ENCODE measurements around the gene UBR3. TPM values are rescaled to one million over a fixed set of nuclear protein-coding genes. Genes with fewer than 3 reads are reported as not detected.

The UBR3 gene
- polyA plus RNA-seq, 2 of the 4 experiments (the other 2 are of a cell fraction), result 11.0 to 23.1 TPM

- H3K4me3 ChIP-seq, result no peak overlapping the region
- ChIA-PET CTCF (no interaction called here), POLR2A (no interaction called here)
- DNase-seq (ENCODE audit: low read depth in 1 of 2, low spot score in 1 of 2), result no peak
- peaks cover 6% of the 10 kb centered on the region; the same call in 1 of the 3 replicates for H3K9me3 ChIP-seq
- FAIRE-seq, result no peak
- no peaks in the 10 kb centered on the region for H3K4me1 ChIP-seq
- 68% methylated on average over 4 of the region's 4 CpGs for WGBS (ENCODE audit: missing lambda C conversion rate)
- no peak for ATAC-seq
- TF ChIP-seq MAFK (IDR thresholded peaks at IDR 0.05; ENCODE audit: partially characterized antibody), result peak; percentile 85
- no peak for TF ChIP-seq RCOR1 (IDR thresholded peaks at IDR 0.05; ENCODE audit: low read depth, low read length)
- no peak overlapping the region for H3K4me2 ChIP-seq
- H3K27ac ChIP-seq, result no peak overlapping the region
These were observed 265.3 kb downstream of the UBR3 start for GRCh38 chr2:170092436-170093060.

DNA sequence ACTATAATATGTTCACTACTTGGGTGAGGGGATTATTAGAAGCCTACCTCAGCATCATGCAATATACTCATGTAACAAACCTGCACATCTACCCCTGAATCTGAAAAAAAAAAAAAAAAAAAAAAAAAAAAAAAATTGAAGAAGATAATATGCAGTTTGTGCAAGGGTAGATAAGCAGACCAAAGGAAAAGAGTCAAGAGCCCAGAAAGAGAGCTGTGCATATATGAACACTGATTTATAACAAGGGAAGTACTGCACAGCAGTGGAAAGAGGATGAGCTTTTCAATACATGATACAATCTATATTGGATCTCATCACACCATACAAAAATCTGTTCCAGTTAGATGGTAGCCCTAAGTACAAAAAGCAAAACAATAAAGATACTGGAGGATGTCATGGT is 268.1 kb downstream of the UBR3 start:
- ChIA-PET POLR2A (no interaction called here), CTCF (no interaction called here)
- H3K27ac ChIP-seq, result no peak overlapping the region
- no peak overlapping the region for H3K4me2 ChIP-seq
- H3K9me3 ChIP-seq, result peaks cover 6% of the 10 kb centered on the region; the same call in 1 of the 3 replicates
- H3K4me3 ChIP-seq, result no peak overlapping the region
- no peak for DNase-seq (ENCODE audit: low read depth in 1 of 2, low spot score in 1 of 2)
- no peak for ATAC-seq
- FAIRE-seq, result no peak
- TF ChIP-seq NR3C1 (IDR thresholded peaks at IDR 0.05) (no peak), EP300 (IDR thresholded peaks at IDR 0.05) (no peak), CBX2 (IDR thresholded peaks at IDR 0.05; ENCODE audit: borderline replicate concordance, low read depth) (no peak), RNF2 (IDR thresholded peaks at IDR 0.05; ENCODE audit: borderline replicate concordance, low read depth) (no peak), TFCP2L1 (CRISPR knock-in tag; IDR thresholded peaks at IDR 0.05) (no peak), JUNB (IDR thresholded peaks at IDR 0.05) (no peak), EHF (CRISPR knock-in tag; IDR thresholded peaks at IDR 0.05) (no peak), CEBPB (IDR thresholded peaks at IDR 0.05) (no peak), JUN (IDR thresholded peaks at IDR 0.05) (no peak), HOXA7 (CRISPR knock-in tag; IDR thresholded peaks at IDR 0.05) (no peak), POLR2AphosphoS2 (conservative IDR thresholded peaks at IDR 0.05; ENCODE audit: low read length) (no peak), ESRRA (IDR thresholded peaks at IDR 0.05; ENCODE audit: borderline replicate concordance, low read length) (no peak), SREBF2 (IDR thresholded peaks at IDR 0.05) (no peak), FOXS1 (CRISPR knock-in tag; IDR thresholded peaks at IDR 0.05) (no peak)
- TF ChIP-seq, protein P1, sequence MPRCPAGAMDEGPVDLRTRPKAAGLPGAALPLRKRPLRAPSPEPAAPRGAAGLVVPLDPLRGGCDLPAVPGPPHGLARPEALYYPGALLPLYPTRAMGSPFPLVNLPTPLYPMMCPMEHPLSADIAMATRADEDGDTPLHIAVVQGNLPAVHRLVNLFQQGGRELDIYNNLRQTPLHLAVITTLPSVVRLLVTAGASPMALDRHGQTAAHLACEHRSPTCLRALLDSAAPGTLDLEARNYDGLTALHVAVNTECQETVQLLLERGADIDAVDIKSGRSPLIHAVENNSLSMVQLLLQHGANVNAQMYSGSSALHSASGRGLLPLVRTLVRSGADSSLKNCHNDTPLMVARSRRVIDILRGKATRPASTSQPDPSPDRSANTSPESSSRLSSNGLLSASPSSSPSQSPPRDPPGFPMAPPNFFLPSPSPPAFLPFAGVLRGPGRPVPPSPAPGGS (IDR thresholded peaks at IDR 0.05), result no peak
- TF ChIP-seq, protein P2, sequence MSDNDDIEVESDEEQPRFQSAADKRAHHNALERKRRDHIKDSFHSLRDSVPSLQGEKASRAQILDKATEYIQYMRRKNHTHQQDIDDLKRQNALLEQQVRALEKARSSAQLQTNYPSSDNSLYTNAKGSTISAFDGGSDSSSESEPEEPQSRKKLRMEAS (IDR thresholded peaks at IDR 0.05), result no peak
- H3K4me1 ChIP-seq, result no peaks in the 10 kb centered on the region

DNA sequence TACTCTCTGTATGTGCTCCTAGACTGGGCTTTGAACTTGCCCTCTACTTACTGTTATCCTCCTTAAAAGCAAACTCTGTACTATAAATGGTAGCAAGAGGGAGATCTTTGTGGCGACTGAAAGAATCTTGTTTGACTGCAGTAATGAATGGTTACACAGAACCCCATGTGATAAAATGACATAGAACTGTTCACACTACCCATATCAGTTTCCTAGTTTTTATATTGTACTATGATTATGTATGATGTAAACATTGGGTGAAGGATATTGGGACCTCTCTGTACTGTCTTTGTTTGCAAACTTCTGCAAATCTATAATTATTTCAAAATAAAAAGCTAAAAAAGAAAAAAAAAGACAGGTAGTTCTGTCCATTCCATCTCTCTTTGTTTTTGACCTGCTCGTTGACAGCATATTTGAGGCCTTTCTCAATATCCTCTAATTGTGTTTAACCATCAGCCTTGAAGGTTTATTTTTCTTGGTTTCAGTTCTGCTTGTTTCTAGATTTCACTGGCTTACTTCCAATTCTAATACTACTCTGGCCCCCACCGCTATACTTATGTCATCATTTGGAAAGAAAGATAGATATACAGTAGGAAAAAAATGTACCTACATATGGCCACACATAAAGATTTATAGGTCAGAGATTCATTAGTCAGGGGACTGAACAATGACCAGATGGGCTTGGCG is 271.5 kb downstream of the UBR3 start:
- no peak for ATAC-seq
- TF ChIP-seq, protein P2 (IDR thresholded peaks at IDR 0.05), result no peak
- TF ChIP-seq JUN (IDR thresholded peaks at IDR 0.05) (no peak), GATA3 (IDR thresholded peaks at IDR 0.05; ENCODE audit: borderline replicate concordance) (no peak), USF2 (IDR thresholded peaks at IDR 0.05) (no peak), HDAC2 (IDR thresholded peaks at IDR 0.05) (no peak), JUNB (IDR thresholded peaks at IDR 0.05) (no peak), CTCF (IDR thresholded peaks at IDR 0.05) (no peak), RFX5 (IDR thresholded peaks at IDR 0.05) (no peak), POLR2AphosphoS2 (conservative IDR thresholded peaks at IDR 0.05; ENCODE audit: low read length) (no peak), RNF2 (IDR thresholded peaks at IDR 0.05; ENCODE audit: borderline replicate concordance, low read depth) (no peak)
- TF ChIP-seq, protein P3, sequence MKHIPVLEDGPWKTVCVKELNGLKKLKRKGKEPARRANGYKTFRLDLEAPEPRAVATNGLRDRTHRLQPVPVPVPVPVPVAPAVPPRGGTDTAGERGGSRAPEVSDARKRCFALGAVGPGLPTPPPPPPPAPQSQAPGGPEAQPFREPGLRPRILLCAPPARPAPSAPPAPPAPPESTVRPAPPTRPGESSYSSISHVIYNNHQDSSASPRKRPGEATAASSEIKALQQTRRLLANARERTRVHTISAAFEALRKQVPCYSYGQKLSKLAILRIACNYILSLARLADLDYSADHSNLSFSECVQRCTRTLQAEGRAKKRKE (CRISPR knock-in tag; IDR thresholded peaks at IDR 0.05; ENCODE audit: low read depth), result no peak
- TF ChIP-seq, protein P4, sequence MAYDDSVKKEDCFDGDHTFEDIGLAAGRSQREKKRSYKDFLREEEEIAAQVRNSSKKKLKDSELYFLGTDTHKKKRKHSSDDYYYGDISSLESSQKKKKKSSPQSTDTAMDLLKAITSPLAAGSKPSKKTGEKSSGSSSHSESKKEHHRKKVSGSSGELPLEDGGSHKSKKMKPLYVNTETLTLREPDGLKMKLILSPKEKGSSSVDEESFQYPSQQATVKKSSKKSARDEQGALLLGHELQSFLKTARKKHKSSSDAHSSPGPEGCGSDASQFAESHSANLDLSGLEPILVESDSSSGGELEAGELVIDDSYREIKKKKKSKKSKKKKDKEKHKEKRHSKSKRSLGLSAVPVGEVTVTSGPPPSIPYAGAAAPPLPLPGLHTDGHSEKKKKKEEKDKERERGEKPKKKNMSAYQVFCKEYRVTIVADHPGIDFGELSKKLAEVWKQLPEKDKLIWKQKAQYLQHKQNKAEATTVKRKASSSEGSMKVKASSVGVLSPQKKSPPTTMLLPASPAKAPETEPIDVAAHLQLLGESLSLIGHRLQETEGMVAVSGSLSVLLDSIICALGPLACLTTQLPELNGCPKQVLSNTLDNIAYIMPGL (CRISPR knock-in tag; IDR thresholded peaks at IDR 0.05; ENCODE audit: borderline replicate concordance), result no peak
- TF ChIP-seq, protein P5, sequence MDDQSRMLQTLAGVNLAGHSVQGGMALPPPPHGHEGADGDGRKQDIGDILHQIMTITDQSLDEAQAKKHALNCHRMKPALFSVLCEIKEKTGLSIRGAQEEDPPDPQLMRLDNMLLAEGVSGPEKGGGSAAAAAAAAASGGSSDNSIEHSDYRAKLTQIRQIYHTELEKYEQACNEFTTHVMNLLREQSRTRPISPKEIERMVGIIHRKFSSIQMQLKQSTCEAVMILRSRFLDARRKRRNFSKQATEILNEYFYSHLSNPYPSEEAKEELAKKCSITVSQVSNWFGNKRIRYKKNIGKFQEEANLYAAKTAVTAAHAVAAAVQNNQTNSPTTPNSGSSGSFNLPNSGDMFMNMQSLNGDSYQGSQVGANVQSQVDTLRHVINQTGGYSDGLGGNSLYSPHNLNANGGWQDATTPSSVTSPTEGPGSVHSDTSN (IDR thresholded peaks at IDR 0.05), result no peak

More for the DNA sequence above, 271.5 kb downstream of the UBR3 start:
- POLR2A ChIA-PET, result no interaction called here
- peaks cover 8% of the 10 kb centered on the region; the same call in 2 of the 3 replicates for H3K4me1 ChIP-seq
- CTCF ChIA-PET, result no interaction called here
- 67% methylated on average over 4 of the region's 4 CpGs for WGBS (ENCODE audit: missing lambda C conversion rate)
- DNase-seq (ENCODE audit: low read depth in 1 of 2, low spot score in 1 of 2) (no peak), FAIRE-seq (no peak)
- no peak overlapping the region for H3K4me3 ChIP-seq
- H3K27ac ChIP-seq, result no peak overlapping the region
- H3K9me3 ChIP-seq, result peaks cover 6% of the 10 kb centered on the region; the same call in 1 of the 3 replicates
- H3K4me2 ChIP-seq, result no peak overlapping the region
